Right lobe of liver (tissue), 6 donors: ENCODE results near the gene PRPF31. TPM values are rescaled to one million over a fixed set of nuclear protein-coding genes. Genes with fewer than 3 reads are reported as not detected.
"Not testable (repeated sequence)": the region's sequence is repeated elsewhere in the genome, so short reads cannot be mapped to it uniquely, and the experiment has no call there.

ENCODE experiments used
- ATAC-seq, 4 donors: fragments of 200-7000 bp; cut with Tn5 transposase; one replicate each; pipeline ENCODE4 v1.9.1; 2020; ENCODE audit warnings: mild to moderate bottlenecking in 4 of 4, moderate library complexity in 4 of 4
- DNase-seq, 3 donors: peaks; one replicate each; pipeline ENCODE4 v3.0.0-alpha.2; 2020
- H3K27ac ChIP-seq, 3 donors: fragments of 200-600 bp; one replicate each; pipeline ENCODE4 v1.8.0; 2022
- H3K27me3 ChIP-seq, 2 donors: fragments of 200-600 bp; one replicate each; pipeline ENCODE4 v1.8.0; 2022
- H3K36me3 ChIP-seq, 4 donors: fragments of 200-600 bp; sonication (generic) in 1 of 4; one replicate each; pipeline versions ENCODE4 v1.5.1 to v1.8.0; 2017 to 2022; ENCODE audit warnings: control low read depth in 1 of 4
- H3K4me1 ChIP-seq, 4 donors: fragments of 200-600 bp; sonication (generic) in 1 of 4; one replicate each; pipeline versions ENCODE4 v1.5.1 to v1.8.0; 2017 to 2022; ENCODE audit warnings: control low read depth in 1 of 4
- H3K4me3 ChIP-seq, 3 donors: fragments of 200-600 bp; one replicate each; pipeline ENCODE4 v1.8.0; 2022
- H3K9me3 ChIP-seq, 4 donors: fragments of 200-600 bp; sonication (generic) in 1 of 4; one replicate each; pipeline versions ENCODE4 v1.5.1 to v1.8.0; 2017 to 2022; ENCODE audit warnings: control low read depth in 1 of 4
- POLR2A ChIP-seq: fragments of 450-650 bp; IDR thresholded peaks from one replicate; pipeline ENCODE4 v1.6.1; 2017; ENCODE audit warnings: antibody characterized with exemption, mild to moderate bottlenecking
- WGBS: methylation state at CpG from one replicate; pipeline ENCODE4 v1.1.6; 2018; ENCODE audit warnings: low coverage, low lambda C conversion rate; ENCODE audit not compliant: insufficient coverage; ENCODE audit errors: missing lambda C conversion rate; 5-methylcytosine and 5-hydroxymethylcytosine counted together
- intact Hi-C, 2 donors: fragments of 100-400 bp; cut with DNase I; formaldehyde crosslinking; loops; one replicate each; pipeline versions ENCODE4 v1.11.2 to v1.14.1; 2022
- total RNA-seq, 6 experiments: library from RNA; depleted of rRNA in 2 of 6; stranded (reverse); fragments of >200 nt in 2 of 6; fragmentation: NEBNext Ultra II Directional in 3 of 6; extraction: Animal tissue kit (Norgen Biotek cat#: 25700) in 3 of 6; gene quantifications; one replicate each; pipeline versions ENCODE4 v1.1.0 to v1.2.4, GENCODE V29; 2016 to 2023
- TF ChIP-seq, protein P1 (sequence below), 4 donors: fragments of 200-600 bp in 3 of 4; fragments of 450-650 bp in 1 of 4; IDR thresholded peaks; one replicate each; pipeline versions ENCODE4 v1.5.1 to v1.8.0; 2016 to 2022; ENCODE audit warnings: antibody characterized with exemption in 4 of 4, mild to moderate bottlenecking in 2 of 4
- donor health status: DM: no; HTN: yes; CAD: no.
- donor health status: DM: no; HTN: no; CAD: no.
- donor health status: DM: no; HTN: no; CAD: no.
- donor health status: DM: no; HTN: yes; CAD: no.
- donor health status: DM: no; HTN: yes; CAD: no.

PRPF31 gene
- total RNA-seq, 6 experiments from 2014 or later, result 22.1 to 34.9 (median 27.9) TPM

DNA sequence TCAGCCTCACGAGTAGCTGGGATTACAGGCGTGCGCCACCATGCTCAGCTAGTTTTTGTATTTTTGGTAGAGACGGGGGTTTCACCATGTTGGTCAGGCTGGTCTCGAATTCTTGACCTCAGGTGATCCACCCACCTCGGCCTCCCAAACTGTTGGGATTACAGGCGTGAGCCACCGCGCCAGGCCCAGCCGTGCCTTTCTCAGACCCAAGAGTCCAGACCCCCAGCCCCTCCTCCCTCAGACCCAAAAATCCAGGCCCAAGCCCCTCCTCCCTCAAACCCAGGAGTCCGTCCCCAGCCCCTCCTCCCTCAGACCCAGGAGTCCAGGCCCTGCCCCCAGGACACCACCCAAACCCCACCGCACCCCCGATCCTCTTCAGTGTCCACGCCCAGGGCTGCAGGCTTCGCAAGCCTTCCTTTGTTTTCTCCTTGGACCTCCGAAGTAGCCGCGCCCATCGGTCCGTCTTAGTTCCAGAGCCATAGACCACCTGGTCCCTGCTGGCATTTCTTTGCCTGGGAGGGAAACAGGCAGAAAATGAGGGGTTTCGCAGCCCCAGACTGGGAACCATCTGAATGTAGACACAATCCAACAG is 53.7 kb downstream of the PRPF31 start:
- Histone ChIP-seq H3K4me1 (no peaks in the 10 kb centered on the region), H3K9me3 (no peaks in the 10 kb centered on the region), H3K4me3 (no peak overlapping the region), H3K27ac (no peak overlapping the region), H3K27me3 (no peaks in the 10 kb centered on the region), H3K36me3 (no peaks in the 10 kb centered on the region)
- no peak for TF ChIP-seq POLR2A
- TF ChIP-seq, protein P1, sequence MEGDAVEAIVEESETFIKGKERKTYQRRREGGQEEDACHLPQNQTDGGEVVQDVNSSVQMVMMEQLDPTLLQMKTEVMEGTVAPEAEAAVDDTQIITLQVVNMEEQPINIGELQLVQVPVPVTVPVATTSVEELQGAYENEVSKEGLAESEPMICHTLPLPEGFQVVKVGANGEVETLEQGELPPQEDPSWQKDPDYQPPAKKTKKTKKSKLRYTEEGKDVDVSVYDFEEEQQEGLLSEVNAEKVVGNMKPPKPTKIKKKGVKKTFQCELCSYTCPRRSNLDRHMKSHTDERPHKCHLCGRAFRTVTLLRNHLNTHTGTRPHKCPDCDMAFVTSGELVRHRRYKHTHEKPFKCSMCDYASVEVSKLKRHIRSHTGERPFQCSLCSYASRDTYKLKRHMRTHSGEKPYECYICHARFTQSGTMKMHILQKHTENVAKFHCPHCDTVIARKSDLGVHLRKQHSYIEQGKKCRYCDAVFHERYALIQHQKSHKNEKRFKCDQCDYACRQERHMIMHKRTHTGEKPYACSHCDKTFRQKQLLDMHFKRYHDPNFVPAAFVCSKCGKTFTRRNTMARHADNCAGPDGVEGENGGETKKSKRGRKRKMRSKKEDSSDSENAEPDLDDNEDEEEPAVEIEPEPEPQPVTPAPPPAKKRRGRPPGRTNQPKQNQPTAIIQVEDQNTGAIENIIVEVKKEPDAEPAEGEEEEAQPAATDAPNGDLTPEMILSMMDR (IDR thresholded peaks at IDR 0.05), result no peak
- ATAC-seq (no peak), DNase-seq (no peak)
- intact Hi-C loops, result no loop called here
- 80% methylated on average over 10 of the region's 21 CpGs for WGBS

DNA sequence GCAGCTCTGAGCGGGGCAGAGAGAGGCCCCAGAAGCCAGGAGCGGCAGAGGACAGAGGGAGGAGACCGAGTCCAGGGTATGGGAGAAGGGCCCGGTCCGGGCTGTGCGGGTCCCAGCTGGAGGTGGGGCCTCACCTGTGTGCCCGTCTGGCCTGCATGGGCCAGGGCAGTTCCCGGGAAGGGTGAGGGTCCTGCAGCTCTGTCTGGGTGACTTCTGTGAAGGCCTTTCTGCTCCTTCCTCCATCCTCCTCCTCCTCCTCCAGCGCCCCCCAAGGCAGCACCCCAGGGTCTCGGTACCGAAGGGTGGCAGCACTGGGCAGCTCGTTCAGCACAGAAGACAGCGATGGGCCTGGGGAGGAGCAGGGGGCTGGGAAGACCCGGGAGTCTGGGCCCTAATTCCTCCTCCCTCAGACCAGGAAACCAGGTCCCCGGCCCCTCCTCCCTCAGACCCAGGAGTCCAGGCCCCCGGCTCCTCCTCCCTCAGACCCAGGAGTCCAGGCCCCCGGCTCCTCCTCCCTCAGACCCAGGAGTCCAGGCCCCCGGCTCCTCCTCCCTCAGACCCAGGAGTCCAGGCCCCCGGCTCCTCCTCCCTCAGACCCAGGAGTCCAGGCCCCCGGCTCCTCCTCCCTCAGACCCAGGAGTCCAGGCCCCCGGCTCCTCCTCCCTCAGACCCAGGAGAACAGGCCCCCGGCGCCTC is 56.3 kb downstream of the PRPF31 start:
- not testable (repeated sequence) for H3K9me3 ChIP-seq, DNase-seq, H3K27me3 ChIP-seq, H3K4me1 ChIP-seq, ATAC-seq, H3K36me3 ChIP-seq, H3K4me3 ChIP-seq, H3K27ac ChIP-seq
- intact Hi-C loops, result loop anchor here (5.0 kb wide), 1 partner anchor 60 kb away; no protein-coding TSS in a partner anchor
- 79% methylated on average over 11 of the region's 23 CpGs for WGBS

DNA sequence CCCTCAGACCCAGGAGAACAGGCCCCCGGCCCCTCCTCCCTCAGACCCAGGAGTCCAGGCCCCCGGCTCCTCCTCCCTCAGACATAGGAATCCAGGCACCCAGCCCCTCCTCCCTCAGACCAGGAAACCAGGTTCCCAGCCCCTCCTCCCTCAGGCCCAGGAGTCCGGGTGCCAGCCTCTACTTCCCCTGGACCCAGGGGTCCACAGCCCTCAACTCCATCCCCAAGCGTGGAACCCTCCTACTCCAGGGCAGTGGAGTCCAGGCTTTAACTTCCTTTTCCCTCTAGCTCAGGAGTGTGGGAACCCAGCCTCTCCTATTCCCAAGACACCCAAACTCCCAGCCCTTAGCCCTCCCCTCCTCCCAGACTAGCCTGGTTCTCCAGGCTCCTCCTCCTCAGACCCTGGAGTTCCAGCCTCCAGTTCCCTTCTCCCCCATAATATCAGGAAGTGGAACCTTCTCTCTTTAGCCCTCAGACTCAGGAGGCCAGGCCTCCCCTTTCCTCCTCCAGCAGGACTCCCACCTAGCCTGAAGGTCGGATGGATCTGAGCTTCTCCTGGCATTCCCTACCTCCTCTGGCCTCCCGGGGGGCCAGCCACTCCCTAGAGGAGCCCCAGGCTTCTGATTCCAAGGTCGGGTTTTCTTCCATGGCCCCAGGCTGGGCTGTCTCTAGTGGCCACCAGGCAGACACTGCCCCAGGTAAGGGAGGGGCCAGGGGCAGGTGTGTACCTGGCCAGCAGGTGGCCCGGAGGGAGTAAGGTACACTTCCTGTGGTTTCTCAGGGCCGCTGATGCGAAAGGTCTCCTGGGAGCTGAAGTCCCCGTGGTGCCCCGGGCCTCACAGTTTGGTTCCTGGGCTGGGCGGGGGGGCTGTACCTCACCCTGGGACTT is 57.2 kb downstream of the PRPF31 start, which contains the start of gene TMC4:
Gene TMC4 (minus strand): TSS at position 690 of the 888 bp plus-strand sequence. CDS start 43 bp downstream, at position 647.
- ATAC-seq (peak in 3 of 4 donors; percentile 25 to 51 (median 33)), DNase-seq (no peak)
- Histone ChIP-seq H3K36me3 (no peaks in the 10 kb centered on the region), H3K4me3 (no peak within 1 kb of the TSS), H3K27ac (no peak within 1 kb of the TSS), H3K27me3 (no peaks in the 10 kb centered on the region), H3K4me1 (no peaks in the 10 kb centered on the region), H3K9me3 (no peaks in the 10 kb centered on the region)
- TF ChIP-seq, protein P1 (IDR thresholded peaks at IDR 0.05), result peak in 1 of 4 donors; percentile 13
- TF ChIP-seq POLR2A, result no peak
- intact Hi-C loops, result loop anchor here (5.0 kb wide), 1 partner anchor 60 kb away; no protein-coding TSS in a partner anchor
- 28% methylated on average over 5 of the region's 13 CpGs for WGBS

DNA sequence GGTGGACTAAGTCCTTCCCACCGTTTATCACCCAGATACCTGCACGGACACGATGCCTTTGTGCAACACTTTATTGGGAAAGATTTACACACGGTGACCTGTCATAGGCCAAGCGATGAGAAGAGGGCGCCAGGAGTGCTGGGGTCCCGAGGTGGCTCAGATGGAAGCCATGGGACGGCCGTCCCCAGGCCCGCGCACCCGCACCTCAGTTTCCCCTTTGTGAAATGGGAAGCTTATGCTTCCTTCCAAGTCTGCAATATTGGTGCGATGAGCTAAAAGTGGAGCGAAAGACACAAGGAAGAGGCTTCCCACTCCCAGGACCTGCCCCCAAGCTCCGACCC is 57.8 kb downstream of the PRPF31 start:
- Histone ChIP-seq H3K27ac (no peak overlapping the region), H3K36me3 (no peaks in the 10 kb centered on the region), H3K4me1 (no peaks in the 10 kb centered on the region), H3K4me3 (no peak overlapping the region), H3K27me3 (no peaks in the 10 kb centered on the region), H3K9me3 (no peaks in the 10 kb centered on the region)
- TF ChIP-seq POLR2A, result no peak
- TF ChIP-seq, protein P1 (IDR thresholded peaks at IDR 0.05), result no peak
- intact Hi-C loops, result loop anchor here (5.0 kb wide), 1 partner anchor 59 kb away; no protein-coding TSS in a partner anchor
- DNase-seq (no peak), ATAC-seq (no peak)
- WGBS, result 36% methylated on average over 4 of the region's 15 CpGs
